ENCODE measurements around the gene ARID3A. TPM values are rescaled to one million over a fixed set of nuclear protein-coding genes. Genes with fewer than 3 reads are reported as not detected.
A peak's percentile ranks its signal among the peaks of the same experiment; 100 is the strongest.

ARID3A gene
- total and polyA plus RNA-seq, 2 of the 8 experiments (the other 6 are each of a cell fraction or from before 2014, with no cell fraction given) = 40.5 to 77.4 TPM

GRCh38 chr19:984165-984967 lies 58.5 kb downstream of the ARID3A start, which contains the start of gene WDR18 (continued):
- TF ChIP-seq E2F6 (IDR thresholded peaks at IDR 0.05) (peak; percentile 77), FOSL1 (IDR thresholded peaks at IDR 0.05; ENCODE audit: insufficient read depth, low read depth, low read length) (no peak), KDM5A (IDR thresholded peaks at IDR 0.05; ENCODE audit: low read length) (peak; percentile 98), SP1 (IDR thresholded peaks at IDR 0.05; ENCODE audit: low read depth, low read length) (peak; percentile 24; the same call in 1 of the 2 replicates), ATF3 (IDR thresholded peaks at IDR 0.05; ENCODE audit: insufficient read depth, low read depth, low read length) (peak; percentile 49; the same call in 1 of the 2 replicates), HDAC2 (IDR thresholded peaks at IDR 0.05; ENCODE audit: borderline replicate concordance in 1 of 2, low read depth in 2 of 2, low read length in 2 of 2) (peak; percentile 46 to 72; a peak in 1 of 4 replicates), SP4 (IDR thresholded peaks at IDR 0.05; ENCODE audit: low read length) (no peak), KDM1A (IDR thresholded peaks at IDR 0.05; ENCODE audit: borderline replicate concordance, low read length) (no peak)
